ENCODE measurements around the gene SLC9A8.

The SLC9A8 gene

DNA sequence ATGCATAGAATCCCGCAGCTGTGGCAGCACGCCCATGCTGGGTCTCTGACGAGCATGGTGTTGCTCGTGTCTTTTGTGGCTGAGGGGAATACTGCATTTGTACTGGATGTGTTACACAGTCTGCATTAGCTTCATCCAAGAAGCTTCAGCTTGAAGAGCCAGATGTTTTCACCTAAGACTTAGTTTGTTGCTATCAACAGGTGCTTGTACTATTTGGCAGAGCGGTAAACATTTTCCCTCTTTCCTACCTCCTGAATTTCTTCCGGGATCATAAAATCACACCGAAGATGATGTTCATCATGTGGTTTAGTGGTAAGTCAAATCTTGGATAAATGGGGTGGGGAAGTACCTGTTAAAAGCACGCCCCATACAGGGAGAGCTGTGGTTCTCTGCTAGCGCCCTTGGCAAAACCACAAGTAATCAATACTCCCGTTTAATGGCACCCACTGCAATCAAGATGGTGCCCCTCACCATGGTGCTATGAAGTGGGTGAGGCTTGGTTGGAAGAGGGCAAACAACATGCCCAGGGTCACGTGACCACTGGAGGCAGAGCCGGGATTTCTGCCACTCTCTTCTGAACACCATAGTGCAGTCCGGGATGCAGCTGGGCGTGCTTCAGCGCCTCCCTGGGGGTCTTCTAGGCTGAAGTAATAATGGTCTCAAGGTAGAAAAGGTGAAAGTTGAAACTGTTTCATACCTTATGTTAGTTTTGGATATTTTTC is 68.3 kb downstream of the SLC9A8 start:
- no peak for FAIRE-seq
- no peak for DNase-seq (ENCODE audit: insufficient read length, low spot score)
- TF ChIP-seq, protein P1, sequence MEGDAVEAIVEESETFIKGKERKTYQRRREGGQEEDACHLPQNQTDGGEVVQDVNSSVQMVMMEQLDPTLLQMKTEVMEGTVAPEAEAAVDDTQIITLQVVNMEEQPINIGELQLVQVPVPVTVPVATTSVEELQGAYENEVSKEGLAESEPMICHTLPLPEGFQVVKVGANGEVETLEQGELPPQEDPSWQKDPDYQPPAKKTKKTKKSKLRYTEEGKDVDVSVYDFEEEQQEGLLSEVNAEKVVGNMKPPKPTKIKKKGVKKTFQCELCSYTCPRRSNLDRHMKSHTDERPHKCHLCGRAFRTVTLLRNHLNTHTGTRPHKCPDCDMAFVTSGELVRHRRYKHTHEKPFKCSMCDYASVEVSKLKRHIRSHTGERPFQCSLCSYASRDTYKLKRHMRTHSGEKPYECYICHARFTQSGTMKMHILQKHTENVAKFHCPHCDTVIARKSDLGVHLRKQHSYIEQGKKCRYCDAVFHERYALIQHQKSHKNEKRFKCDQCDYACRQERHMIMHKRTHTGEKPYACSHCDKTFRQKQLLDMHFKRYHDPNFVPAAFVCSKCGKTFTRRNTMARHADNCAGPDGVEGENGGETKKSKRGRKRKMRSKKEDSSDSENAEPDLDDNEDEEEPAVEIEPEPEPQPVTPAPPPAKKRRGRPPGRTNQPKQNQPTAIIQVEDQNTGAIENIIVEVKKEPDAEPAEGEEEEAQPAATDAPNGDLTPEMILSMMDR (IDR thresholded peaks at IDR 0.05; ENCODE audit: insufficient read depth, missing control alignments): no peak

DNA sequence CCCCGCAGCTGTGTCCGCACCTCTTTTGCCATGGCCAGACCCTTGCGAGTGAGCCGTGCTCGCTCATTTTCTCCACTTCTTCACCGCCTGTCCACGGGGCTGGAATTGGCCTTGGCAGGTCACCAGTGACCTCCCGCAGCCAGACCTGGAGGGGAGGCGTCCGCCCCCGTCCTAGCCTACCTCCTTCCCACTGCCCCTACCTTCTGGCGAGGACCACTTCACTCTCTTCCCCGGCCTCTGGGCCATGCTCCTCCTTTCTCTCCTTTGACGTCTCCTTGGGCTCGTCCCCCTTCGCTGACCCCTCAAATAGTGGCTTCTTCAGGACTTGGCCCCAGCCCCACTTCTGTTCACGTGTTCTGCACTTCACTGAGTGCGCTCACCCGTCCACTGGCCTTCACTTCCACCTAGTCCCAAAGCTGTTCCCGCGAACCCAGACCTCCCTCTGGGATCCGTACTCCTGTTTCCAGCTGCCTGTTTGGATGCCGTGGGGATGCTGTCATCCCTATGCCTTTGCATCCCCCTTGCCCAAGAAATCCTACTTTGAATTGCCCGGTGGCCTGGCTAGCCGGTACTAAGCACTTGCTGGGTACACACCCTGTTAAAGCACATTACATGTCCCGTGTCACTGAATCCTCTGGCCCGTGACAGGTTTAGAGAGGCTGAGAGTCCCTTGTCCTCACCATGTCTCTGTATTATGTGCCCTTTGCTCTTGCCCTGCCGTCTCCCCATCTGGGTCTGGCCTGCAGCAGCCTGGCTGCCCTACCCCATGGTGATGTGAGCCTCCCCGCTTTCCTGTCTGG is 69.7 kb downstream of the SLC9A8 start:
- DNase-seq (ENCODE audit: insufficient read length, low spot score) (no peak), FAIRE-seq (no peak)
- TF ChIP-seq, protein P1 (IDR thresholded peaks at IDR 0.05; ENCODE audit: insufficient read depth, missing control alignments): no peak

DNA sequence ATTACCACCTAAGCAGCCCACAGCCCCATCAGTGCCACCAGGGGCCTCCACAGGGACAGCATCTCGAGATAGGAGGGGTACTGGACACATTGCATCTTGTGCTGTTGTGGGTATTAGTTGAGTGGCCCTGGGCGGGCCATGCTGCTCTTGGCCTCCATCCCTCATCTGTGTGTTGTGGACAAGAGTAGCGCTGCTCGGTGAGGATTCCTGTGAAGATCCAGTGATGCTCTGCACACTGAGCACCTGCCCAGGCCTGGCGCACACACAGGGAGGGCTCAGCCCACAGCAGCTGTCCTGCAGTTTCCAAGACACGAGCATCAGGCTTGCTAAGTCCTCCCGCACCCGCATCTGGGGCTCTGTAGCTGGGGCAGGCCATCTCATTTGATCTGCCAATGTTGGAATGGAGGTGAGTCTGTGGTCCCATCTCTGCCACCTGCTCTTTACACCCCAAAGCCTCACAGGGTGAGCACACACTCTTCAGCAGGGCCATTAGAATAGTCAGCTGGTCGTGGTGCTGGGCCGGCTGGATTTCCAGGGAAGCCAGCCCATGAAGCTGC is 70.7 kb downstream of the SLC9A8 start:
- DNase-seq (ENCODE audit: insufficient read length, low spot score) (no peak), FAIRE-seq (no peak)
- TF ChIP-seq, protein P1 (IDR thresholded peaks at IDR 0.05; ENCODE audit: insufficient read depth, missing control alignments): no peak

- no peak for DNase-seq (ENCODE audit: insufficient read length, low spot score)
- TF ChIP-seq, protein P1 (IDR thresholded peaks at IDR 0.05; ENCODE audit: insufficient read depth, missing control alignments): no peak
- FAIRE-seq: no peak
Observed at GRCh38 chr20:49885558-49886332, 73.1 kb downstream of the SLC9A8 start.

GRCh38 chr20:49886571-49887213 is 74.1 kb downstream of the SLC9A8 start:
- DNase-seq (ENCODE audit: insufficient read length, low spot score): no peak
- no peak for FAIRE-seq
- TF ChIP-seq, protein P1 (IDR thresholded peaks at IDR 0.05; ENCODE audit: insufficient read depth, missing control alignments): no peak

DNA sequence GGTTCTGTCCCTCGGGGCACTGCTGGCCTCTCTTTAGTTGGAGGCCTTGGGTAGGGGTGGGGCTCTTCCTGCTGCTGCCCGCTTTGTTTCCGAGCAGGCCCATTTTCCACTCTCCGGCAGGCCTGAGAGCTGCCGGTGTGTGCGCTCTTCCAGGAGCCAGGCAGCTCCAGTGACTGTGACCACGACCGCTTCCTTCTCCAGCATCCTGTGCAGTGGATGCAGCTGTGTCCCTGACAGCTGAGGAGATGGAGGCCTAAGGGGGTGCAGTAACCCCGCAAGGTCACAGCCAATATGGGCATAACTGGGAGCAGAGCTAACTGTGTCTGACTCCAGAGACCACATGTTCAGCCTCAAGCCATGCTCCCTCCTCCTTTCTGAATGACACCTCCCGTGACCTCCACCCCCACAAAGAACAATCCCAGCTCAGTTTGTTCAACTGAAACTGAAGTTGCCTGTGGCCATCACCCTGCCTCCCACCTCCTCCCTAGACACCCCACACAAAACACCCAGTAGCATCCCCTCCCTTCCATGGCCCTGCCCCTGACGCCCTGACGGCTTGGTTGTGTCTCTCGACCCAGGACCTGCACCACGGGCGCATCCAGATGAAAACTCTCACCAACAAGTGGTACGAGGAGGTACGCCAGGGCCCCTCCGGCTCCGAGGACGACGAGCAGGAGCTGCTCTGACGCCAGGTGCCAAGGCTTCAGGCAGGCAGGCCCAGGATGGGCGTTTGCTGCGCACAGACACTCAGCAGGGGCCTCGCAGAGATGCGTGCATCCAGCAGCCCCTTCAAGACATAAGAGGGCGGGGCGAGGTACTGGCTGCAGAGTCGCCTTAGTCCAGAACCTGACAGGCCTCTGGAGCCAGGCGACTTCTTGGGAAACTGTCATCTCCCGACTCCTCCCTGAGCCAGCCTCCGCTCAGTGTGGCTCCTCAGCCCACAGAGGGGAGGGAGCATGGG is 74.9 kb downstream of the SLC9A8 start:
- FAIRE-seq (no peak), DNase-seq (ENCODE audit: insufficient read length, low spot score) (no peak)
- TF ChIP-seq, protein P1 (IDR thresholded peaks at IDR 0.05; ENCODE audit: insufficient read depth, missing control alignments): no peak

All from D721Med (cell line).